ENCODE measurements around the gene PTK7.

Gene PTK7

GRCh38 chr6:43146709-43147688 lies 70.9 kb downstream of the PTK7 start:
- DNase-seq, result no peak

- no peak for DNase-seq
Observed at GRCh38 chr6:43147691-43148477, 71.8 kb downstream of the PTK7 start.

- peak; percentile 61 for DNase-seq
Observed at GRCh38 chr6:43149265-43149664, 73.2 kb downstream of the PTK7 start.

GRCh38 chr6:43150051-43150751 lies 74.1 kb downstream of the PTK7 start:
- DNase-seq, result no peak

GRCh38 chr6:43159599-43159998 lies 83.5 kb downstream of the PTK7 start:
- no peak for DNase-seq

GRCh38 chr6:43163899-43164298 lies 87.8 kb downstream of the PTK7 start:
- DNase-seq, result no peak

- peak; percentile 91 for DNase-seq
Observed at GRCh38 chr6:43170417-43170930, 94.4 kb downstream of the PTK7 start.

GRCh38 chr6:43170931-43171706 lies 95.0 kb downstream of the PTK7 start, which contains the start of gene SRF:
TSS of gene SRF (plus strand) at chr6:43171269. CDS start at chr6:43171657, 388 bp downstream.
- DNase-seq, result peak; percentile 99

GRCh38 chr6:43171707-43172103 lies 95.6 kb downstream of the PTK7 start:
- no peak for DNase-seq

- no peak for DNase-seq
Observed at GRCh38 chr6:43172104-43173007, 96.2 kb downstream of the PTK7 start.

GRCh38 chr6:43173591-43174262 lies 97.6 kb downstream of the PTK7 start:
- no peak for DNase-seq

- DNase-seq, result peak; percentile 100
Observed at GRCh38 chr6:43174263-43175112, 98.4 kb downstream of the PTK7 start.

- no peak for DNase-seq
Observed at GRCh38 chr6:43175676-43176422, 99.7 kb downstream of the PTK7 start.

- DNase-seq, result no peak
Observed at GRCh38 chr6:43176423-43176786, 100.3 kb downstream of the PTK7 start.

- no peak for DNase-seq
Observed at GRCh38 chr6:43178150-43178549, 102.0 kb downstream of the PTK7 start.

- DNase-seq, result no peak
Observed at GRCh38 chr6:43178951-43179830, 103.1 kb downstream of the PTK7 start.

- DNase-seq, result no peak
Observed at GRCh38 chr6:43180058-43180457, 103.9 kb downstream of the PTK7 start.
